Liver (tissue), 3 donors: ENCODE measurements around the gene NFATC2.

Experiments used
- EGR1 ChIP-seq, 2 donors: IDR thresholded peaks; 2 replicates each; pipeline ENCODE4 v1.6.1; 2016 to 2018; ENCODE audit warnings: antibody characterized with exemption in 2 of 2, low read depth in 2 of 2
- FOXA1 ChIP-seq: IDR thresholded peaks from 2 replicates; pipeline ENCODE4 v1.6.1; 2016; ENCODE audit warnings: antibody characterized with exemption
- GABPA ChIP-seq, 2 donors: IDR thresholded peaks in 1 of 2; conservative IDR thresholded peaks in 1 of 2; 2 replicates each; pipeline ENCODE4 v1.6.1; 2016; ENCODE audit warnings: antibody characterized with exemption in 2 of 2, mild to moderate bottlenecking in 1 of 2, moderate library complexity in 1 of 2
- MAX ChIP-seq: IDR thresholded peaks from 2 replicates; pipeline ENCODE4 v1.6.1; 2016; ENCODE audit warnings: antibody characterized with exemption
- RAD21 ChIP-seq, 2 donors: IDR thresholded peaks; 2 replicates each; pipeline ENCODE4 v1.6.1; 2016; ENCODE audit warnings: antibody characterized with exemption in 2 of 2, mild to moderate bottlenecking in 2 of 2
- REST ChIP-seq: IDR thresholded peaks from 2 replicates; pipeline ENCODE4 v1.6.1; 2016; ENCODE audit warnings: antibody characterized with exemption, mild to moderate bottlenecking
- RXRA ChIP-seq, 2 donors: IDR thresholded peaks; 2 replicates each; pipeline ENCODE4 v1.6.1; 2017 to 2018; ENCODE audit warnings: antibody characterized with exemption in 2 of 2, mild to moderate bottlenecking in 1 of 2
- SP1 ChIP-seq: IDR thresholded peaks from 2 replicates; pipeline ENCODE4 v1.6.1; 2018; ENCODE audit warnings: antibody characterized with exemption, mild to moderate bottlenecking
- TAF1 ChIP-seq: conservative IDR thresholded peaks from 2 replicates; pipeline ENCODE4 v1.6.1; 2016; ENCODE audit warnings: antibody characterized with exemption, mild to moderate bottlenecking
- YY1 ChIP-seq: IDR thresholded peaks from 2 replicates; pipeline ENCODE4 v1.6.1; 2016; ENCODE audit warnings: antibody characterized with exemption, mild to moderate bottlenecking
- TF ChIP-seq, protein P1 (sequence below): fragments of 150-350 bp; IDR thresholded peaks from 2 replicates; pipeline ENCODE4 v1.5.1; 2017; ENCODE audit warnings: improper control_type of control experiment, low read depth, low read length; ENCODE audit not compliant: missing input control
- TF ChIP-seq, protein P2 (sequence below): IDR thresholded peaks from 2 replicates; pipeline ENCODE4 v1.6.1; 2016; ENCODE audit warnings: antibody characterized with exemption
- donor health status: healthy.
- donor health status: healthy.

DNA sequence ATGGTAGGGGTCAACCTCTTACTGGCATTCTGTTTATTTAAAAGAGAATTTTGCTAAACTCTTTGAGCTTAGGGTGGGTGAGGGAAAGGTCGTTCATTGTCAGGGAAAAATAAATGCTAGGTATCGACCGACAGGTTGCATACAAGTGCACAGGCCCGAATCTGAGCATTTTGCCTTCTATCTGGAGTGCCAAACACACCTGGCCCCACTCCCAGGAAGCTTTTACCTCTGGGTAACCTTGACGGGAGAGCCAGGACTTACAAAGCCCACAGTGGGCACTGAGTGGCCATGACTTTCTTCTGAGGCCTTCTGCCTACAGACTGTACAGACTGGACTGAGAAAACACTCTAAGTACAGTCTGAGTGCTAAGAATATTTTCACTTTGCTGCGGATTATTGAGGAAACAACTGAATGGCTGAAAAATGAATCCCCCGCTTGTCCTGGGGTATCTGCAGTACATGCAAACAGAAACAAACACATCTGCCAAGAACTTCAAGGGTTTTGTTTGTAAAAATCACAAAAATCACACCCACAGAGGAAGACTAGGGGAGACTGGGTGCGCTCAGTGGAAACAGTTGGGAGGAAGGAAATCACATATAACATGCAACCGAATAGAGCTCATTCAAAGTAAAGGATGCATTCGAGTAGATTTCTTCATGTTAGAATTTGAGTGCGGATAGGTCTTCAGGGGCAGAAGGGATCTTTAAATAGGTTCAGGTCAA, 152.8 kb downstream of the NFATC2 start:
- TF ChIP-seq TAF1 (no peak), YY1 (peak; percentile 9), MAX (no peak), SP1 (peak; percentile 2), EGR1 (IDR thresholded peaks at IDR 0.05; ENCODE audit: low read depth in 2 of 2) (no peak), FOXA1 (no peak), GABPA (IDR thresholded peaks at IDR 0.05 in 1 of 2, conservative IDR thresholded peaks at IDR 0.05 in 1 of 2) (no peak), RAD21 (IDR thresholded peaks at IDR 0.05) (peak; percentile 3 to 14), REST (no peak), RXRA (IDR thresholded peaks at IDR 0.05) (peak; percentile 26 to 69)
- TF ChIP-seq, protein P1, sequence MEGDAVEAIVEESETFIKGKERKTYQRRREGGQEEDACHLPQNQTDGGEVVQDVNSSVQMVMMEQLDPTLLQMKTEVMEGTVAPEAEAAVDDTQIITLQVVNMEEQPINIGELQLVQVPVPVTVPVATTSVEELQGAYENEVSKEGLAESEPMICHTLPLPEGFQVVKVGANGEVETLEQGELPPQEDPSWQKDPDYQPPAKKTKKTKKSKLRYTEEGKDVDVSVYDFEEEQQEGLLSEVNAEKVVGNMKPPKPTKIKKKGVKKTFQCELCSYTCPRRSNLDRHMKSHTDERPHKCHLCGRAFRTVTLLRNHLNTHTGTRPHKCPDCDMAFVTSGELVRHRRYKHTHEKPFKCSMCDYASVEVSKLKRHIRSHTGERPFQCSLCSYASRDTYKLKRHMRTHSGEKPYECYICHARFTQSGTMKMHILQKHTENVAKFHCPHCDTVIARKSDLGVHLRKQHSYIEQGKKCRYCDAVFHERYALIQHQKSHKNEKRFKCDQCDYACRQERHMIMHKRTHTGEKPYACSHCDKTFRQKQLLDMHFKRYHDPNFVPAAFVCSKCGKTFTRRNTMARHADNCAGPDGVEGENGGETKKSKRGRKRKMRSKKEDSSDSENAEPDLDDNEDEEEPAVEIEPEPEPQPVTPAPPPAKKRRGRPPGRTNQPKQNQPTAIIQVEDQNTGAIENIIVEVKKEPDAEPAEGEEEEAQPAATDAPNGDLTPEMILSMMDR: no peak
- TF ChIP-seq, protein P2, sequence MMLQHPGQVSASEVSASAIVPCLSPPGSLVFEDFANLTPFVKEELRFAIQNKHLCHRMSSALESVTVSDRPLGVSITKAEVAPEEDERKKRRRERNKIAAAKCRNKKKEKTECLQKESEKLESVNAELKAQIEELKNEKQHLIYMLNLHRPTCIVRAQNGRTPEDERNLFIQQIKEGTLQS: no peak
